AG08396 (cell line): ENCODE results near the gene DDX1.
"Not testable (repeated sequence)": the region's sequence is repeated elsewhere in the genome, so short reads cannot be mapped to it uniquely, and the experiment has no call there.

Experiments used
- DNase-seq: peaks from one replicate; pipeline ENCODE4 v3.0.0; 2012; ENCODE audit warnings: low spot score, mixed read lengths

DDX1 gene

GRCh38 chr2:15595936-15596335 is 4.3 kb downstream of the DDX1 start:
- no peak for DNase-seq

- DNase-seq = no peak
Measured at GRCh38 chr2:15596350-15596749, 4.7 kb downstream of the DDX1 start.

GRCh38 chr2:15596968-15597367 is 5.3 kb downstream of the DDX1 start:
- DNase-seq = no peak

GRCh38 chr2:15599994-15600393 is 8.3 kb downstream of the DDX1 start:
- no peak for DNase-seq

GRCh38 chr2:15601681-15602080 is 10.0 kb downstream of the DDX1 start:
- no peak for DNase-seq

GRCh38 chr2:15602393-15602792 is 10.7 kb downstream of the DDX1 start:
- DNase-seq = no peak

- no peak for DNase-seq
Measured at GRCh38 chr2:15603044-15603765, 11.5 kb downstream of the DDX1 start.

- no peak for DNase-seq
Measured at GRCh38 chr2:15603948-15604347, 12.3 kb downstream of the DDX1 start.

- no peak for DNase-seq
Measured at GRCh38 chr2:15605721-15606120, 14.1 kb downstream of the DDX1 start.

GRCh38 chr2:15606481-15607441 is 15.1 kb downstream of the DDX1 start:
- no peak for DNase-seq

GRCh38 chr2:15607709-15608391 is 16.2 kb downstream of the DDX1 start:
- no peak for DNase-seq

- DNase-seq = no peak
Measured at GRCh38 chr2:15608392-15608761, 16.7 kb downstream of the DDX1 start.

GRCh38 chr2:15609341-15610042 is 17.8 kb downstream of the DDX1 start:
- no peak for DNase-seq

GRCh38 chr2:15610430-15610952 is 18.8 kb downstream of the DDX1 start:
- no peak for DNase-seq

GRCh38 chr2:15612101-15612500 is 20.4 kb downstream of the DDX1 start:
- DNase-seq = not testable (repeated sequence)

GRCh38 chr2:15613736-15614429 is 22.2 kb downstream of the DDX1 start:
- no peak for DNase-seq

GRCh38 chr2:15614545-15615300 is 23.1 kb downstream of the DDX1 start:
- no peak for DNase-seq

- no peak for DNase-seq
Measured at GRCh38 chr2:15615301-15615920, 23.7 kb downstream of the DDX1 start.

GRCh38 chr2:15616429-15616828 is 24.8 kb downstream of the DDX1 start:
- DNase-seq = no peak
